Endometrial microvascular endothelial cells (primary cell): ENCODE measurements around the gene TMEM145. TPM values are rescaled to one million over a fixed set of nuclear protein-coding genes. Genes with fewer than 3 reads are reported as not detected.

Experiments
- in situ Hi-C: cut with HindIII; loops from 2 replicates; pipeline ENCODE4 v1.10.0; 2017; ENCODE audit warnings: low sequenced_read_pairs, low pct_unique_long_range_greater_than_20kb; ENCODE audit errors: inconsistent ontology term
- total RNA-seq: library from RNA; depleted of rRNA; stranded (reverse); fragments of >200 nt; gene quantifications from one replicate; pipeline ENCODE4 v1.2.3, GENCODE V29; 2015; ENCODE audit errors: inconsistent ontology term

Gene TMEM145
- total RNA-seq, 1 donor from 2014 or later: not detected

- in situ Hi-C loops: no loop called here
These were observed 37.3 kb downstream of the TMEM145 start for GRCh38 chr19:42350417-42350816.

- in situ Hi-C loops: no loop called here
These were observed 38.1 kb downstream of the TMEM145 start for GRCh38 chr19:42351079-42351735.

- in situ Hi-C loops: no loop called here
These were observed 39.5 kb downstream of the TMEM145 start for GRCh38 chr19:42352301-42353259.

DNA sequence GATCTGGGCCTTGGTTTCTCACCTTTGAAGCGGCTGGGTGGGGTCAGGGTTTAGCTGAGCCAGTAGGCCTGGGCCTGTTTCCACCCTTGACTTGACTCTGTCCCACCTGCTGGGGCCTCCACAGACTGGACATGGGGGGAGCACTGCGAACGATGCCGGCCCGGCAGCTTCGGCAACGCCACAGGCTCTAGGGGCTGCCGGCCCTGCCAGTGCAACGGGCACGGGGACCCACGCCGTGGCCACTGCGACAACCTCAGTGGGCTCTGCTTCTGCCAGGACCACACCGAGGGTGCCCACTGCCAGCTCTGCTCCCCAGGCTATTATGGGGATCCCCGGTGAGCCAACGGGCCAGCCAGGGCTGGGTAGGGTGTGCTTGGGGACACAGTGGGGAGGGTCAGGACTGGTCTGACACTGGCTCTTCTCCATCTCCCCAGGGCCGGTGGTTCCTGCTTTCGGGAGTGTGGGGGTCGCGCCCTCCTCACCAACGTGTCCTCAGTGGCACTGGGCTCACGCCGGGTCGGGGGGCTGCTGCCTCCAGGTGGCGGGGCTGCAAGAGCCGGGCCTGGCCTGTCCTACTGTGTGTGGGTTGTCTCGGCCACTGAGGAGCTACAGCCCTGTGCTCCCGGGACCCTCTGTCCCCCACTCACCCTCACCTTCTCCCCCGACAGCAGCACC, 40.4 kb downstream of the TMEM145 start:
- in situ Hi-C loops: no loop called here

DNA sequence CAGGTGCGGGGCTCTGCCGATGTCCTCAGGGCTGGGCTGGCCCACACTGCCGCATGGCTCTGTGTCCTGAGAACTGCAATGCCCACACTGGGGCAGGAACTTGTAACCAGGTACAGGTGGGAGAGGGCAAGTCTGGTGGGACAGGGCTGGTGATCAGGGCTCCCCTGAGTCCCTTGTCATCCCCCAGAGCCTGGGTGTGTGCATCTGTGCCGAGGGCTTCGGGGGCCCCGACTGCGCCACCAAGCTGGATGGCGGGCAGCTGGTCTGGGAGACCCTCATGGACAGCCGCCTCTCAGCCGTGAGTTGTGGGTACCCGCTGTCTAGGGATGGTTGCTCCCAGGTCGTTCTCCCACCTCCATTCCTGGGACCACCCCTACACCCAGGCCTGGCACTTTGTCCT, 42.8 kb downstream of the TMEM145 start:
- in situ Hi-C loops: no loop called here

- in situ Hi-C loops: no loop called here
These were observed 43.6 kb downstream of the TMEM145 start for GRCh38 chr19:42356686-42357085.

- in situ Hi-C loops: no loop called here
These were observed 44.2 kb downstream of the TMEM145 start for GRCh38 chr19:42357290-42357689.

DNA sequence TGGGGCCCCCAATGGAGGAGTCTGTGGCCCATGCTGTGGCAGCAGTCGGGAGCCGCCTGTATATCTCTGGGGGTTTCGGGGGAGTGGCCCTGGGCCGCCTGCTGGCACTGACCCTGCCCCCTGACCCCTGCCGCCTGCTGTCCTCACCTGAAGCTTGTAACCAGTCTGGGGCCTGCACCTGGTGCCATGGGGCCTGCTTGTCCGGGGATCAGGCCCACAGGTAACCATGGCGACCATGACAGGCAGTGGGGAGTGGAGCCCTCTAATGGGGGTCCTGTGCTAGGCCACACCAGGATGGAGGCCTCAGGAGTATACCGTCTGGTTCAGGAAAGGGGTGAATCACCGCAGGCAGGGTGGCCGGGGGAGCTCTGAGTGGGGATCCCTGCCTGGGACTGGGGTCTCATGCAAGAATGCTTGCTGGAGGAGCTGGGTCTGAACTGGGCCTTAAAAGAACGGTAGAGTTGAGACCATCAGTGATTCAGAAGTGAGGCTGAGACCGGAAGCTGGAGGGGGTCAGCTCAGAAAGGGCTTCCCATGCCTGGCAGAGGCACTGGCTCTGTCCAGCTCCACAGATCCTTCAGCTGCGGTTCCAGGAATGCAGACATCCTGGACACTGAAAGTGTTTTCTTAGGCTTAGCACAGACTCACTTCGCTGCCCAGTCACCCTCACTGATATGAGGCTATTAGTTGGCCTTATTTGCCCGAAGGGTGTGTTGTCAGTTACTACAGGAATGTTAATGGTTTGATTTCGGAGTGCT, 47.9 kb downstream of the TMEM145 start:
- in situ Hi-C loops: no loop called here

- in situ Hi-C loops: no loop called here
These were observed 48.4 kb downstream of the TMEM145 start for GRCh38 chr19:42361545-42361910.

DNA sequence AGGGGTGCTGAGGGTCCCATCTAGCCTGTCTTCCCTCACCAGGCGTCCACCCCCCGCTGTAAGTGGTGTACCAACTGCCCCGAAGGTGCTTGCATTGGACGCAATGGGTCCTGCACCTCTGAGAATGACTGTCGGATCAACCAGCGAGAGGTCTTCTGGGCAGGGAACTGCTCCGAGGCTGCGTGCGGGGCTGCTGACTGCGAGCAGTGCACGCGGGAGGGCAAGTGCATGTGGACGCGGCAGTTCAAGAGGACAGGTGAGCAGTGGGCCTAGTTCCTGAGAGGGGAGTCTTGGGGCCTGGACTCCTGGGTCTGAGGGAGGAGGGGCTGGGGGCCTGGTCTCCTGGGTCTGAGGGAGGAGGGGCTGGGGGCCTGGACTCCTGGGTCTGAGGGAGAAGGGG, 49.2 kb downstream of the TMEM145 start:
- in situ Hi-C loops: no loop called here

- in situ Hi-C loops: no loop called here
These were observed 49.9 kb downstream of the TMEM145 start for GRCh38 chr19:42362891-42363440.

- in situ Hi-C loops: no loop called here
These were observed 50.7 kb downstream of the TMEM145 start for GRCh38 chr19:42363614-42364346.

DNA sequence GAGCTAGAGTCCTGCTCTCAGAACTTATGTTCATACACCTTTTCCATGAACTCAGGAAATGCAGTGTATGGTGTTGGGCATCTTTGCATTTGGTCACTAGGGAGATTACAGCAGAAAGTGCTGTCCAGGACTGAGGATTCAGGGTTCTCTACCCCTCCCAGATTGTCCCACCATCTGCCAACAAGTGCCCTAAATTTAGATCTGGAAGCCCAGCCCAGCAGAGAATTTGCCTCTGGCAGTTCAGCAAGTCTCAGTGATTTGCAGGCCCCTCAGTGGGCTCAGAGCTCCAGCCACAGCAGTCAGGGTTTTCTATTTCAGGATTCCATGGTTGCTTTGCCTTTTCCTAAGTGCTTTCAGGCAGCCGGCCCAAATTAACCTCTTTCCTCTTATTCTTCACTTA, 53.6 kb downstream of the TMEM145 start:
- in situ Hi-C loops: no loop called here

- in situ Hi-C loops: no loop called here
These were observed 54.8 kb downstream of the TMEM145 start for GRCh38 chr19:42367929-42368328.

GRCh38 chr19:42368360-42368759, 55.3 kb downstream of the TMEM145 start:
- in situ Hi-C loops: no loop called here

DNA sequence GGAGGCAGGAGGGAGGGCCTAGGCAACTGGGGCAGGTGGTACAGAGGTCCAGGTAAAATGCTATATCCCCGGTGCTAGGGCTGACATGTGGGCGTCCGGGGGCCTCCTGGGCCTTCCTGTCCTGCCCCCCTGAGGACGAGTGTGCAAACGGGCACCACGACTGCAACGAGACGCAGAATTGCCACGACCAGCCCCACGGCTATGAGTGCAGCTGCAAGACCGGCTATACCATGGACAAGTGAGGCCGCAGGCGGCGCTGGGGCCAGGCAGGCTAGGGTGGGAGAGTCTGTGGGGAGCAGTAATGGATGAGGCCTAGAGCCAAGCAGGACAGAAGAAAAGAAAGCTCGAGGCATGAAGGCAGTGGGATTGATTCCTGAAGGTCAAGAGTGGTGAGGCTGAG, 55.7 kb downstream of the TMEM145 start:
- in situ Hi-C loops: no loop called here

DNA sequence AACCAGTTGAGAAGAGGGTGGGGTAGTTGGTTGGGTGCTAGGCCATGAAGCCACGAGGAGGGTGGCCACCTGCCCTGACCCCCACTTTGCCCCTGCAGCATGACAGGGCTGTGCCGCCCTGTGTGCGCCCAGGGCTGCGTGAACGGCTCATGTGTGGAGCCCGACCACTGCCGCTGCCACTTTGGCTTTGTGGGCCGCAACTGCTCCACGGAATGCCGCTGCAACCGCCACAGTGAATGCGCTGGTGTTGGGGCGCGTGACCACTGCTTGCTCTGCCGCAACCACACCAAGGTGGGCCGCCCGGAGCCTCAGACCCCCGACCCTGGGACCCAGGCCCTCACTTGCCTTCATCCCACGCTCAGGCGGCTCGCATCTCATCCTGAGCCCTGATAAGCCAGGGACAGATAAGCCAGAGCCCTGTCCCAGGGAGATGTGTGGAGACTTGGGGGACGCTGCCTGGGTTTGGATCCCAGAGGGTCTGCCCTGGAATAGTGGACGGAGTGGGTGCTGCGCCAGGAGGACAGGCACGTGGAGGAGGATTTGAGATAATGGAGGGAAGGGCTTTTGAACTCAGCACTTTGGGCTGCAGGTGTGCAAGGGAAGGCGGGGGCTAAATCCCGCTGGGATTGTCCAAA, 56.4 kb downstream of the TMEM145 start:
- in situ Hi-C loops: no loop called here

- in situ Hi-C loops: no loop called here
These were observed 57.0 kb downstream of the TMEM145 start for GRCh38 chr19:42370068-42370520.
